Kasumi-1 (cell line): ENCODE results near the gene DTD1.

Experiments
- DNase-seq, 2 experiments: peaks; one replicate each; lab custom pipeline; 2025; lab: John Stamatoyannopoulos, UW

DTD1 gene

GRCh38 chr20:18587665-18588573, at the start of gene DTD1:
Gene DTD1, plus strand, starts transcription at chr20:18588054. Its CDS starts 19 bp downstream, at chr20:18588073.
- peak; percentile 75 to 82 for DNase-seq

- no peak for DNase-seq
Observed at GRCh38 chr20:18541741-18542140, 46.1 kb upstream of the DTD1 start.

- DNase-seq = no peak
Observed at GRCh38 chr20:18543216-18543615, 44.6 kb upstream of the DTD1 start.

GRCh38 chr20:18543932-18544331, 43.9 kb upstream of the DTD1 start:
- no peak for DNase-seq

- no peak for DNase-seq
Observed at GRCh38 chr20:18545566-18545965, 42.3 kb upstream of the DTD1 start.

GRCh38 chr20:18548465-18548864, 39.4 kb upstream of the DTD1 start:
- DNase-seq = no peak

GRCh38 chr20:18553746-18554145, 34.1 kb upstream of the DTD1 start:
- DNase-seq = no peak

GRCh38 chr20:18566892-18567738, 20.7 kb upstream of the DTD1 start, which contains the start of gene SMIM26:
Gene SMIM26, plus strand, starts transcription at chr20:18567432. Its CDS starts 47 bp downstream, at chr20:18567479.
- peak; percentile 82 to 88 for DNase-seq

GRCh38 chr20:18567739-18568091, 20.1 kb upstream of the DTD1 start:
- DNase-seq = no peak

- DNase-seq = no peak
Observed at GRCh38 chr20:18571009-18571408, 16.8 kb upstream of the DTD1 start.

GRCh38 chr20:18571578-18571977, 16.3 kb upstream of the DTD1 start:
- peak; percentile 64 to 80 for DNase-seq

- DNase-seq = no peak
Observed at GRCh38 chr20:18577942-18578341, 9.9 kb upstream of the DTD1 start.

- DNase-seq = peak; percentile 29 to 52
Observed at GRCh38 chr20:18578581-18578980, 9.3 kb upstream of the DTD1 start.

GRCh38 chr20:18580012-18580411, 7.8 kb upstream of the DTD1 start:
- DNase-seq = no peak

GRCh38 chr20:18585134-18585533, 2.7 kb upstream of the DTD1 start:
- no peak for DNase-seq

GRCh38 chr20:18588574-18588933, 700 bp downstream of the DTD1 start:
- DNase-seq = peak in 1 of 2 experiments; percentile 45

- DNase-seq = no peak
Observed at GRCh38 chr20:18589941-18590674, 2.3 kb downstream of the DTD1 start.

- no peak for DNase-seq
Observed at GRCh38 chr20:18596270-18596669, 8.4 kb downstream of the DTD1 start.

GRCh38 chr20:18609741-18610140, 21.9 kb downstream of the DTD1 start:
- DNase-seq = no peak

- no peak for DNase-seq
Observed at GRCh38 chr20:18611492-18611891, 23.6 kb downstream of the DTD1 start.

GRCh38 chr20:18613553-18613952, 25.7 kb downstream of the DTD1 start:
- DNase-seq = no peak

GRCh38 chr20:18614244-18614643, 26.4 kb downstream of the DTD1 start:
- no peak for DNase-seq
